NCI-H2029 (cell line): ENCODE results near the gene SP9.
A peak's percentile ranks its signal among the peaks of the same experiment; 100 is the strongest.

Experiments used
- DNase-seq: peaks from one replicate; lab custom pipeline; 2025; lab: John Stamatoyannopoulos, UW

Gene SP9

DNA sequence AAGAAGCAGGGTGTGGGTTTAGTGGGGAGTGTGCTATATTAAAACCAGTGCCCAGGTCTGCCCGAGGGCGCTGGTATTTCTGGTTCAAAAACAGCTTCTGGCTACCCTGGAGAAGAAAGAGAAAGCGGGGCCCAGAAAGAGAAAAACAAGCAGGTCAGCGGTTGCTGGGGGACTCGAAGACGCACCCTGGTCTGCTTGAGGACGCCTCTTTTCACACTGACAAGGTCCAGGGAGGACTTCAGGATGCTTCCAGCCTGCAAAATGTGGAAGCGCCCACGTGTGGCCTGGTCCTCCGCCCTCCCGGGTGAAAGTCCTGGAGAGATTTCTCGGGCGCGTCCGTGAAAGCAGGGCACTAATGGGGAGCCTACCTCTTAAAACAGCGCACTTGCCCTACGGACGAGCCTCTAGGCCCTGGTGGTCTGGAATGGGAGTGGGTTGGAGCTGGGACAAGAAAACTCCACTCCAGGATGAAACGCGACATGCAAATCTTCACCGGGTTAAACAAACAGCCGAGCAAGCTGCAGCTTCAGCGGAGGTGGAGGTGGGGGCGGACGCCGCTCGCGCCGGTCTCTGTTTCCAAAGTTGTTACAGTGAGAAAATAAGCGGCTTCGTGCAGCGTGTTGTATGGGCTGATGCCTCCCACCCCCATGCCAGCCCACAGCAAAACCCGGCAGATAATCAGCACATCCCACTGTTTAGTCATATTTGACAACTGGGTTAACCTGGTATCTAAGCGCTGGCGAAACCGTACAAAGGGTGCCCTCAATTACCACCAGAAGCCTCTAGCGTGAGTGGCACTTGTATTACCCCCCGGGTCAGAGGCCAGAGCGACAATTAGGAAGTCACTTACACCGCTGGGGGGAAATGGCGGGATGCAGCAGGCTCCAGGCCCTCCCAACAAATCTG lies 1.1 kb upstream of the SP9 start:
- no peak for DNase-seq

DNA sequence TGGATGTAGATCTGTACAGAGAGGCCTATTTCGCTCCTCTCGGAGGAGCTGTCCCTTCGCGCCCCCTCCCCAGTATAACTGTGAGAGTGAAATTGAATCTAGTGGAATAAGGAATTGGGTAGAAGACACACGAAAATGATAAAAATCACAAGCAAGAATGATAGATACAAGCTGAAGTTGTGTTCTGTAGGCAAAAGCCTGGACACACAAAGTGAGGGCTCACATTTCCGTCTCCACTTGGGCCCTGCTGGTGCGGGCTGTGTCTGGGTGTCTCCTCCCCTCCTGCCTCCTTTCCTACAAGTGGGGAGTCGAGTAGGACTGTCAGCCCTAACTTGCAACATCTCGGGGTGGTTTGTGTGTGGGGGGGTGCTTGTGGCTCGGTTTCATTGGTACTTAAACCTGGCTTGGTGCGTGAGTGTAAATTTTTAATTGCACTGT lies 457 bp upstream of the SP9 start:
- no peak for DNase-seq

DNA sequence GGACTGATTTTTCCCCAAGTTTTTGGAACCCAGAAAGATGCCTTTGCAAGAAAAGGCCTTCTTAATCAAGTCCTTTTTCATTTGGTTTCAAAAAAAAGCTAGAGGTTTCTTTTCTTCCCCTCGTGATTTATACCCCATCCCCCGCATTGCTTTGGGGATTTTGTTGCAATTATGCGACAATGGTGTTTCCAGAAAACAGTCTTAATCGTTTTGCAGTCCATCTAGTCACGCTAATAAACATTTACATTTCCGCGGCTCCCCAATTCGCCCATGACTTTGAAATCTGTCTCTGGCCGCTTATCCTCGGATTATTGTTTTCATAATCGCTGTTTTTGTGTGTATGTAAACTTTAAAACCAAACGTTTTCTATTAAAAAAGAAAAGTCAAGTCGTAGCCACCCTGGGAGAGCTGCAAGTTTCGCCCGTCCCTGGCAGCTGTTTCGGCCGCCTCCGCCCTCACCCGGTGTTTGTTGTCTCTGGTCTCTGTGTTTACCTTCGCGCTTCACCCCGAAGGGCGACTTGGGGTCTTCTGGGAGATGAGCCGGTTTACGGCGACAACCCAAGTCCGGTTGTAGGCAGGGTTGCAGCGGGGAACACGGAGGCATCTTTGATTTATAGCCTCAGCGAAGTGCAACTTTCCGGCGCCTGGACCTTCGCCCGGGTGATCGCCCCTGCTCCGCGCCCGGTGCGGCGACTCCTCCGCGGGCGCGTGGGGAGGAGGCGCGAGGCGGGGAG lies 667 bp downstream of the SP9 start:
- no peak for DNase-seq

DNA sequence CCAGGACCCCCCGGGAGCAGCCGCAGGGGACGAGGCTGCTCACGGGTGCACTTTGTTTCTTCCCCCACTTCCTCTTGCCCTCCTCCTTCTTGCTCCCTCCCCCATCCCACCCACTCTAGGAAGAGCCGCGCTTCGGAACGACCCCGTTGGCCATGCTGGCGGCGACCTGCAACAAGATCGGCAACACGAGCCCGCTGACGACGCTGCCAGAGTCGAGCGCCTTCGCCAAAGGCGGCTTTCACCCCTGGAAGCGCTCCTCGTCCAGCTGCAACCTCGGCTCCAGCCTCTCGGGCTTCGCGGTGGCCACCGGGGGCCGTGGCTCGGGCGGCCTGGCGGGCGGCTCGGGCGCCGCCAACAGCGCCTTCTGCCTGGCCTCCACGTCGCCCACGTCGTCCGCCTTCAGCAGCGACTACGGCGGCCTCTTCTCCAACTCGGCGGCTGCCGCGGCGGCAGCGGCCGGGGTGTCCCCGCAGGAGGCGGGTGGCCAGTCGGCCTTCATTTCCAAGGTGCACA lies 1.3 kb downstream of the SP9 start:
- peak; percentile 20 for DNase-seq

GRCh38 chr2:174336501-174337336 lies 2.0 kb downstream of the SP9 start:
- DNase-seq = no peak

GRCh38 chr2:174337337-174338146 lies 2.8 kb downstream of the SP9 start:
- peak; percentile 19 for DNase-seq

- DNase-seq = no peak
Observed at GRCh38 chr2:174338147-174338605, 3.4 kb downstream of the SP9 start.

GRCh38 chr2:174338671-174339560 lies 4.2 kb downstream of the SP9 start:
- no peak for DNase-seq

GRCh38 chr2:174339561-174340399 lies 5.0 kb downstream of the SP9 start:
- DNase-seq = no peak

DNA sequence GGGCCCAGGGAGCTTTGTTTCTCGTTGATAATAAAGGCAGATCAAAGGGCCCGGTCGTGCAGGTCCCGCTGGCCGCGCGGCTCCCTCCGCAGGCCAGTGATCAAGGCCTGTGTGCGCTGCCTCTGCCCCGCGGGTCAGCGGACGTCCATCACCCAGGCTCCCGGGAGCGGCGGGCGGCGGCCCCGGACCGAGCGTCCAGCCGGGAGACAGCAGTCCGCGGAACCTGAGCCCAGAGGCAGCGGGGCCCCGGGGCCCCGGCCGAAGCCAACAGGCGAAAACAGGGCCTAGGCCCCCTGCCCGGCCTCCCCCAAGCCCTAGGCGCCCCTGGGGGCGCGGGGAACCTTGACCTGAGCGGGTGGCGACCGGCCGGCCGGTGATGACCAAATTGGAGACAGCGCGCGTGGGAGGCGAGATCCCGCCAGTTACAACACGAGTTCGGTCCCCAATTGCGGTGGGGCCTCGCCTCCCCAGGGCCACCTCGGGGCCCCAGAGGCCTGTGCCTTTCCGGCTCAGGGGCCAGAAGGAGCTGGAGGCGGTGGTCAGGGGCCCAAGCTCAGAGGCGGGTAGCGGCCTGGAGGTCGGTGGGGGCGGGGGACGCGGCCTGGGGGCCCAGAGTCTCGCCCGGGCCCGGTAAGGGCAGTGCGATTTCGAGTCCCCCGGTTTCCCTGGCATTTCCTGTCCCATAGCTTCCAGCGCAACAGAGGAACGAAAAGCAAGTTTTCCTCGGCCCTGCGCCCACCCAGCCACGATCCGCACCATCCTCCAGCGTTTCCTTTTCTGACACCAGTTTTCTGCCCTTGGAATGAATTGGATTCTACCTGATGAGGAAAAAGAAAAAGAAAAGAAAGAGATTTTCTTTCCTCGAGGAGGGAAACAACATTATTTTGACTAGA lies 5.9 kb downstream of the SP9 start:
- no peak for DNase-seq

DNA sequence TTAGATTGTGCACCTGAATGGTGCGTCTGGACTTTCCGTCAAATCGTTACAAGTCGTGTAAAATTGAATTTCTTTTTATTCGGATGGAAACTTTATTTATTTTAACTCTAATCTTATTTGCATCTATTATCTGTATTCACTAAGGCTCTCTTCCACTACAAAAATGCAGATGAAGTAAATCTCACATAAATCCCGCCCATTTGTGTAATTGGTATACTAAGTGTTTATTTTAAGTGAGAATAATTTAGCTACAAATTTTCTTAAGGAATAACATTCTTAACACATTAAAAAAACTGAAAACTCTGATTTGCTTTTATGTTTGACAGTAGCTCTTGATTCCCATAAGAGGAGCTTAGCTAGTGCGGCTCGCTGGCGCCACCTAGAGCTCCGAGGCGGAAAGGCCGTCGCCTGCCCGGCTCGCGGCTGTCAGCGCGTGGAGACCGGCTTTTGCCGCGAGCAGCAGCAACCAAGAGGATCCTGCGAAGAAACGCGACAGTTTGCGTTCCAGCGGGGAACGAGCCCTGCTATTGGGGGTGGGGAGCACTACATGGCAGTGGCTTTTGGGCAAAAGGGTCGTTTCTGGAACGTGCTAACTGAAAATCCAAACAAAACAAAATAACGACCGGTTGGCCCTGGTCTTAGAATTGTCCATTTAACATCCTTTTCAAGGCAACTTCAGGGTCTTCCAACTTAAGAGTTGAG lies 6.7 kb downstream of the SP9 start:
- DNase-seq = peak; percentile 62

DNA sequence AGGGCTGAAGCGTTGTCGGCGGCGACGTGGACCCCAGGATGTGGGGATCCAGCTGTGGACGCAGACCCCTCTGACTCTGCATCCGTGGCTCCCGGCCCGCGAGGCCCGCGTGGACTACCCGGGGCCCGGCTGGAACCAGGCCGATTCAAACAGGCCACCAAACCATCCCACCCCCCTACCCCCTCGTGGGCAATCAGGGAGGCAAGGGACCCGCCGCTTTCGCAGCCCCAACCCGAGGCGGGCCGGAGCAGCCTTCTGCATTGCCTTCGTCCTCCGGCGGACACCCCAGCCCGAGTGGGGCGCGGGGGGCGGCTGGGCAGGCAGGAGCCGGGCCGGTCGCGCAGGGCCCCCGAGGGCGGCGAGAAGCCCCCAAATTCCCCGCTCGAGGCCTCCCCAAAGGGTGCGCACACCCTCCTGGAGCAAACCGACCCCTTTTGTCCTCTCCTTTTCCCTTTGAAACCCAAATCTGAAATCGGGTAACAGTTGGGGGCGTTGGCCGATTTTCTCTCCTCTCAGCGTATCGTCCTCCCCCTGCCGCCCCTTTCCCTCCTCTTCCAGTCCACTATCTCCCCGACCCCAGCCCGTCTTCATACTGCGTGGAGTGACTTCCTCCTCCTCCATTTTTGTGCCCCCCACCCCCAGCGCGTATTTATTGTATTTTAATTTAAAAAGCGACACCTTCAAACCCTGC lies 7.4 kb downstream of the SP9 start:
- no peak for DNase-seq

DNA sequence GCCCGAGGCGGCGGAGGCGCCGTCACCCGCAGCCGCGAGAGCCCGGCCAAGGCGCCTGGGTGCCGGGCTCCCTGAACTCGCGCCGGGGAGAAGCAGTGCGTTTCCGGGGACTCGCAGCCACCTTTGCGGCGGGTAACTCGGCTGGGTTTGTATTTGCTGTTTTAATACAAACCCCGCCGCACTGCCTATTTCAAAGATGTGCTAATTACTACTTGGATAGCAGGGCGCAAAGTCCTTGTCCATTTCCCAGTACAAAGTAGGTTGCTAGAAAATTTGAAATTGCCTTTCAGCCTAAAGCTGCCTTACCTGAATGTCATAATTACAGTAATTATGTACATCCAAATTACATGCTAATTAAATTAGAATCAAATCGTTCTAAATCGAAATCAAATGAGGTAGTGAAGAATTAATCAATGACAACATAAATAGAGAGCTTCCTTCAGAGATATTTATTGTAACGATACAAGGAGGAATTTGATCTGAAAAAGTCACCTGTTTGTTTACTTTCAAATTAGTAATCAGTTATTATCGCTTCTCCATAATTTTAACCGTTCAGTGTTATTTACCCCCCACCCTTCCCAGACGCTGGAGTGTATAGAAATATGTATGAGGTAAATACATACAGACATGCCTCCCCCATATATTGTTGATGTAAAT lies 8.1 kb downstream of the SP9 start:
- peak; percentile 24 for DNase-seq

DNA sequence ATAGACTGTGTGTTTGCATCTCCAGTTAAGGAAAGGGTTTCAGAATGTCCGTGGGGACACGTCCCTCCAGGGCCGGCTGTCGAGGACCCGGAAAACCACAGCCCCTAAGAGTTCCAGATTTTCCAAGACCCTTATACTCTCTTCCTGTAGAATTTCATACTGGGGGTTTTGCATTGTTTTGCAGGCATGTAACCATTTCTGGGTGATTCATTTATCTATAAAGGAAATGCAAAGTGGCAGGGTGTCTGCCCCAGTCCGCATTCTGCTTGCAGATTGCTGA lies 8.5 kb downstream of the SP9 start:
- DNase-seq = no peak

DNA sequence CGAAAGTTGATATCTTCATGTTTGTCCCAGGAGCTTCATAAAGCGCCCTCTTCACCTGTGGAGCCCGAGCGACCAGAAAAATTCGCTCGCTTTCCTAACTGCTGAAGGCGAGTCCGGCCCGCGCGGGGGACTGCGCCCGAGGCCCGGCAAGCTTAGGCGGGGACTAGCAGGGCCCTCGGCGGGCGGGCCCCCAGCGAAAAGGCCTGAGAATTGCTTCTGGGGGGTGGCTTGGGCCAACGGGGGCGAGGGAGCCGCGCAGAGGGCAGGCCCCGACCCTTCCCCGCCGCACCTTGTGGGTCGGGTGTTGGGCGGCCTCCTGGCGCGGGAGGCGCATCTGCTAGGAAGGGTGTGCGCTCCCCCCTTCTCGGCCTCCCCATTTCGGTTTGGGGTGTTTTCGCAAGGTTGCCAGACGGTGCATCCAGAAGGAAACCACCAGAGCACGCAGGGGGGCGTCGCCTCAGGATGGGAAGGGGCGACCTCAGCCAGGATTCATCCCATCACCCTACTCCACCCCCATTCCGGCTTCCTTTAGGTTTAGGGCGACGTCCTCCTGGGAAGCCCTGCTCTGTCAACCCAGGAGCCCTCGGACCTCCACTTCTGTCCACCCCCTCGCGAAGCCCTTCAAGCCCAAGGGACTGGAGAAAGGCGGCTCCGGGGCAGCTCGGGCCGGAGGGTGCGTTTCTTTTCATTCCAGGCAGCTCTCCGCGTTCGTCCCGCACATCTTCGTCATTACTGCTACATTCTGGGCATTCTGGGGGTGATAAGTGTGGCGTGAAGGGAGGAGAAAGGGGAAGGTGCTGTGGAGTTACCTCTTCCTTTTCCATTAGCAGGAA lies 9.1 kb downstream of the SP9 start:
- no peak for DNase-seq
